K562 (cell line): Measurements from ENCODE around the gene FES. TPM values are rescaled to one million over a fixed set of nuclear protein-coding genes. Genes with fewer than 3 reads are reported as not detected.

ENCODE experiments used
- ATAC-seq: fragments of 200-7000 bp; cut with Tn5 transposase; 3 replicates; pipeline ENCODE4 v1.9.1; 2020; ENCODE audit warnings: moderate library complexity
- BruUV-seq: library from RNA; stranded (reverse); fragments of 400-500 nt; replicated peaks from 2 replicates; lab custom pipeline; 2021; lab: Mats Ljungman, UMichigan
- CTCF ChIA-PET: fragments of 300-600 bp; formaldehyde crosslinking; extraction: SDS; loops from one replicate; lab custom pipeline; 2021; ENCODE audit warnings: low intra/inter-chr PET ratio; lab: Yijun Ruan, JAX
- POLR2A ChIA-PET: fragments of 300-600, 350-650 bp; sonication (Branson Sonifier 250); formaldehyde crosslinking; extraction: SDS; loops from one replicate; lab custom pipeline; 2021; ENCODE audit warnings: antibody characterized with exemption, inconsistent platforms; lab: Yijun Ruan, JAX
- DNase-seq, 4 experiments: peaks; one replicate each; pipeline versions ENCODE4 v3.0.0 to v3.0.0-alpha.2; 2011 to 2018; ENCODE audit warnings: low spot score in 3 of 4, mixed read lengths in 3 of 4; ENCODE audit errors: extremely low read depth in 1 of 4
- FAIRE-seq: peaks from 2 replicates; lab custom pipeline; 2011; peaks lifted over from hg19 to GRCh38; lab: Jason Lieb, UNC
- H2AFZ ChIP-seq: 2 replicates; pipeline ENCODE4 v1.6.0; 2011; ENCODE audit warnings: low read depth, low read length, control low read depth, inconsistent platforms
- H3K27ac ChIP-seq: fragments of 200-600 bp; 3 replicates; pipeline ENCODE4 v1.8.0; 2011; ENCODE audit warnings: low read depth, mild to moderate bottlenecking, control low read depth, inconsistent platforms, low read length, moderate library complexity, mixed read lengths; ENCODE audit errors: extremely low read depth
- H3K27me3 ChIP-seq, 2 experiments: fragments of 300-600 bp in 1 of 2; 2 replicates in 1 of 2; 3 replicates in 1 of 2; pipeline versions ENCODE4 v1.6.0 to v1.8.0; 2011; ENCODE audit warnings: inconsistent platforms in 2 of 2, low read length in 2 of 2, mild to moderate bottlenecking in 1 of 2, mixed read lengths in 1 of 2, moderate library complexity in 1 of 2; ENCODE audit not compliant: control insufficient read depth in 2 of 2, insufficient read depth in 2 of 2
- H3K36me3 ChIP-seq: fragments of 300-600 bp; 3 replicates; pipeline ENCODE4 v1.8.0; 2011; ENCODE audit warnings: mild to moderate bottlenecking, low read length, inconsistent platforms; ENCODE audit not compliant: control insufficient read depth, insufficient read depth
- H3K4me1 ChIP-seq, 2 experiments: fragments of 200-600 bp in 1 of 2; replicated peaks in 1 of 2; 2 replicates in 1 of 2; 3 replicates in 1 of 2; pipeline versions ENCODE4 v1.5.1 to v1.8.0; 2011; ENCODE audit warnings: inconsistent platforms in 2 of 2, low read length in 2 of 2, mild to moderate bottlenecking in 1 of 2, mixed read lengths in 1 of 2, moderate library complexity in 1 of 2; ENCODE audit not compliant: control insufficient read depth in 2 of 2, insufficient read depth in 2 of 2
- H3K4me2 ChIP-seq: 2 replicates; pipeline ENCODE4 v1.6.1; 2011; ENCODE audit warnings: low read length, control low read depth, inconsistent platforms, mixed read lengths; ENCODE audit not compliant: insufficient read depth
- H3K4me3 ChIP-seq: fragments of 200-600 bp; sonication (generic), shearing (Covaris generic); 2 replicates; pipeline ENCODE4 v1.5.1; 2016; ENCODE audit warnings: control low read depth, inconsistent platforms
- H3K79me2 ChIP-seq: fragments of 200-600 bp; 3 replicates; pipeline ENCODE4 v1.8.0; 2011; ENCODE audit warnings: low read length, inconsistent platforms; ENCODE audit not compliant: control insufficient read depth, insufficient read depth
- H3K9ac ChIP-seq, 2 experiments: 2 replicates each; pipeline versions ENCODE4 v1.6.0 to v1.6.1; 2011; ENCODE audit warnings: low read depth in 2 of 2, low read length in 2 of 2, control low read depth in 1 of 2, inconsistent platforms in 1 of 2, mild to moderate bottlenecking in 1 of 2, mixed read lengths in 1 of 2; ENCODE audit not compliant: insufficient read depth in 1 of 2
- H3K9me1 ChIP-seq: one replicate; pipeline ENCODE4 v1.6.0; 2011; ENCODE audit warnings: inconsistent platforms, mild to moderate bottlenecking, low read length, moderate library complexity; ENCODE audit not compliant: control insufficient read depth, insufficient read depth
- H3K9me3 ChIP-seq: replicated peaks from 2 replicates; pipeline ENCODE4 v1.5.1; 2011; ENCODE audit warnings: low read depth, low read length, inconsistent platforms; ENCODE audit not compliant: control insufficient read depth, insufficient read depth
- H4K20me1 ChIP-seq: replicated peaks from 2 replicates; pipeline ENCODE4 v1.6.1; 2011; ENCODE audit warnings: low read length, inconsistent platforms, mixed read lengths; ENCODE audit not compliant: control insufficient read depth, insufficient read depth
- ARNT ChIP-seq, 2 experiments: fragments of 450-650 bp; IDR thresholded peaks; 2 replicates each; pipeline ENCODE4 v1.6.1; 2016; ENCODE audit warnings: mild to moderate bottlenecking in 1 of 2
- CEBPB ChIP-seq: fragments of 450-650 bp; IDR thresholded peaks from 2 replicates; pipeline ENCODE4 v1.6.1; 2016; ENCODE audit warnings: missing genetic modification characterization, missing compliant biosample characterization
- DLX4 ChIP-seq: fragments of 250-450 bp; sonication (Bioruptor Pico); IDR thresholded peaks from 2 replicates; pipeline ENCODE4 v1.6.1; 2021; ENCODE audit warnings: mild to moderate bottlenecking
- ESRRA ChIP-seq: fragments of 450-650 bp; IDR thresholded peaks from 2 replicates; pipeline ENCODE4 v1.6.1; 2014; ENCODE audit warnings: low read depth, mild to moderate bottlenecking, moderate library complexity, borderline replicate concordance
- HDAC8 ChIP-seq: fragments of 450-650 bp; IDR thresholded peaks from 2 replicates; pipeline ENCODE4 v1.6.1; 2016; ENCODE audit warnings: mild to moderate bottlenecking, missing genetic modification characterization, moderate library complexity, missing compliant biosample characterization
- JUN ChIP-seq, 2 experiments: sonication (generic) in 1 of 2; formaldehyde crosslinking in 1 of 2; IDR thresholded peaks; 2 replicates each; pipeline versions ENCODE4 v1.6.1 to v1.8.0; 2012 to 2022; ENCODE audit warnings: borderline replicate concordance in 2 of 2, mild to moderate bottlenecking in 2 of 2, improper control_type of control experiment in 1 of 2, low read depth in 1 of 2, low read length in 1 of 2, missing genetic modification reagents in 1 of 2
- LEF1 ChIP-seq: fragments of 450-650 bp; IDR thresholded peaks from 2 replicates; pipeline ENCODE4 v1.6.1; 2016; ENCODE audit warnings: mild to moderate bottlenecking
- NCOA1 ChIP-seq: fragments of 450-650 bp; IDR thresholded peaks from 2 replicates; pipeline ENCODE4 v1.6.1; 2016; ENCODE audit warnings: low read depth
- NFE2L1 ChIP-seq: fragments of 450-650 bp; IDR thresholded peaks from 2 replicates; pipeline ENCODE4 v1.6.1; 2016; ENCODE audit warnings: missing genetic modification characterization, low read depth, mild to moderate bottlenecking, missing compliant biosample characterization, moderate library complexity, borderline replicate concordance
- PATZ1 ChIP-seq: fragments of 250-450 bp; sonication (Bioruptor Pico); IDR thresholded peaks from 2 replicates; pipeline ENCODE4 v1.5.0; 2020; ENCODE audit warnings: mild to moderate bottlenecking, borderline replicate concordance
- PTTG1 ChIP-seq: fragments of 450-650 bp; IDR thresholded peaks from 2 replicates; pipeline ENCODE4 v1.6.1; 2016; ENCODE audit warnings: low read depth, mild to moderate bottlenecking, missing genetic modification characterization, missing compliant biosample characterization
- RBFOX2 ChIP-seq: fragments of 200-400 bp; formaldehyde crosslinking; IDR thresholded peaks from 2 replicates; pipeline ENCODE4 v1.6.1; 2017; ENCODE audit warnings: low read depth, mild to moderate bottlenecking, low read length, moderate library complexity
- RBM15 ChIP-seq: fragments of 200-400 bp; formaldehyde crosslinking; IDR thresholded peaks from 2 replicates; pipeline ENCODE4 v1.6.1; 2018; ENCODE audit warnings: mild to moderate bottlenecking, low read length, moderate library complexity; ENCODE audit not compliant: insufficient read depth
- SMARCE1 ChIP-seq: fragments of 450-650 bp; IDR thresholded peaks from 2 replicates; pipeline ENCODE4 v1.7.1; 2016; ENCODE audit warnings: mild to moderate bottlenecking
- ZNF277 ChIP-seq: fragments of 250-450 bp; sonication (Bioruptor Pico); IDR thresholded peaks from 2 replicates; pipeline ENCODE4 v1.8.0; 2022; ENCODE audit warnings: inconsistent platforms, mild to moderate bottlenecking, moderate library complexity, borderline replicate concordance
- WGBS: fragments of 100-300 bp; shearing (Covaris generic); methylation state at CpG from one replicate; pipeline ENCODE4 v1.1.6; 2016; ENCODE audit warnings: low coverage, mixed read lengths; ENCODE audit not compliant: insufficient coverage; ENCODE audit errors: missing lambda C conversion rate; 5-methylcytosine and 5-hydroxymethylcytosine counted together
- in situ Hi-C: fragments of 300-500 bp; cut with MboI; formaldehyde crosslinking; loops from 4 replicates; pipeline ENCODE4 v1.15.0; 2018; ENCODE audit warnings: inconsistent platforms, mixed read lengths
- intact Hi-C: fragments of 100-400 bp; cut with micrococcal nuclease; formaldehyde crosslinking; loops from 2 replicates; pipeline ENCODE4 v1.14.2; 2022
- polyA plus RNA-seq, 8 experiments: library from polyadenylated mRNA; depleted of rRNA in 4 of 8; stranded (reverse) in 5 of 8; unstranded in 3 of 8; fragments of >200 nt; fragmentation: Nextera tagmentation in 2 of 8; fragmentation: Illumina TruSeq in 1 of 8; extraction: Ambion mirVana in 2 of 8; extraction: Trizol in 1 of 8; gene quantifications; 2 replicates each; pipeline versions ENCODE4 v1.2.1 to v1.2.3, GENCODE V29; 2011 to 2014; ENCODE audit warnings: inconsistent platforms in 1 of 8, missing spikeins in 1 of 8
- total RNA-seq, 7 experiments: library from RNA; depleted of rRNA in 6 of 7; stranded (reverse); fragments of >200 nt in 6 of 7; fragmentation: Illumina TruSeq in 2 of 7; extraction: Trizol in 2 of 7; gene quantifications; 2 replicates each; pipeline versions ENCODE4 v1.2.1 to v1.2.3, GENCODE V29; 2011 to 2021; ENCODE audit warnings: low replicate concordance in 1 of 7
- TF ChIP-seq, protein P1 (sequence below): fragments of 450-650 bp; IDR thresholded peaks from 2 replicates; pipeline ENCODE4 v1.6.1; 2016; ENCODE audit warnings: antibody characterized with exemption

Gene FES
- total and polyA plus RNA-seq, 9 of the 15 experiments (the other 6 are each of a cell fraction or from before 2014, with no cell fraction given): 0.38 to 2.6 (median 0.82) TPM

GRCh38 chr15:90891346-90891949 is 7.1 kb downstream of the FES start:
- WGBS: 79% methylated on average over 8 of the region's 8 CpGs
- H3K79me2 ChIP-seq: no peaks in the 10 kb centered on the region
- FAIRE-seq (no peak), ATAC-seq (no peak), DNase-seq (no peak)
- H3K9me3 ChIP-seq: no peaks in the 10 kb centered on the region
- no peak overlapping the region for H3K4me2 ChIP-seq
- no peak overlapping the region for H3K4me3 ChIP-seq
- no peaks in the 10 kb centered on the region for H3K27me3 ChIP-seq
- ChIA-PET CTCF (no interaction called here), POLR2A (no interaction called here)
- no peak overlapping the region for H3K27ac ChIP-seq
- intact Hi-C loops (no loop called here), in situ Hi-C loops (no loop called here)
- no TSS peak for BruUV-seq
- H3K9me1 ChIP-seq: no peaks in the 10 kb centered on the region
- peaks cover 13 to 61% of the 10 kb centered on the region in 2 experiments for H3K4me1 ChIP-seq
- no peak overlapping the region for H2AFZ ChIP-seq
- TF ChIP-seq HDAC8 (tag) (no peak), ZNF277 (CRISPR knock-in tag) (no peak), PATZ1 (CRISPR knock-in tag) (no peak), NFE2L1 (tag) (no peak), DLX4 (no peak), SMARCE1 (no peak), RBM15 (no peak), PTTG1 (tag) (no peak), LEF1 (no peak), CEBPB (no peak), JUN (IDR thresholded peaks at IDR 0.05; ENCODE audit: borderline replicate concordance, low read depth, low read length) (no peak), JUN (CRISPR knock-in tag; IDR thresholded peaks at IDR 0.05; ENCODE audit: borderline replicate concordance) (no peak), RBFOX2 (no peak), NCOA1 (no peak), ARNT (IDR thresholded peaks at IDR 0.05) (no peak), ESRRA (no peak)
- TF ChIP-seq, protein P1, sequence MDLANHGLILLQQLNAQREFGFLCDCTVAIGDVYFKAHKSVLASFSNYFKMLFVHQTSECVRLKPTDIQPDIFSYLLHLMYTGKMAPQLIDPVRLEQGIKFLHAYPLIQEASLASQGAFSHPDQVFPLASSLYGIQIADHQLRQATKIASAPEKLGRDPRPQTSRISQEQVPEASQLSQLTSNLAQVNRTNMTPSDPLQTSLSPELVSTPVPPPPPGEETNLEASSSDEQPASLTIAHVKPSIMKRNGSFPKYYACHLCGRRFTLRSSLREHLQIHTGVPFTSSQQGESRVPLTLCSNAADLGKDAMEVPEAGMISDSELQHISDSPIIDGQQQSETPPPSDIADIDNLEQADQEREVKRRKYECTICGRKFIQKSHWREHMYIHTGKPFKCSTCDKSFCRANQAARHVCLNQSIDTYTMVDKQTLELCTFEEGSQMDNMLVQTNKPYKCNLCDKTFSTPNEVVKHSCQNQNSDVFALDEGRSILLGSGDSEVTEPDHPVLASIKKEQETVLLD: no peak
- no peaks in the 10 kb centered on the region for H4K20me1 ChIP-seq
- H3K9ac ChIP-seq: peak overlapping the region in 1 of 2 experiments; percentile 65; a peak in 2 of 4 replicates
- H3K36me3 ChIP-seq: no peaks in the 10 kb centered on the region; the same call in 2 of the 3 replicates
